Measurements from ENCODE around the gene SPTY2D1.
A peak's percentile ranks its signal among the peaks of the same experiment; 100 is the strongest.
"Not testable (repeated sequence)": the region's sequence is repeated elsewhere in the genome, so short reads cannot be mapped to it uniquely, and the experiment has no call there.

Gene SPTY2D1

GRCh38 chr11:18634140-18635032 lies at the start of gene SPTY2D1:
TSS of gene SPTY2D1 (minus strand) at chr11:18634342. CDS start at chr11:18634257, 85 bp downstream.
- peak within 1 kb of the TSS; percentile 92 for H3K27ac ChIP-seq (ENCODE audit: low read depth, low read length)
- H3K9ac ChIP-seq (ENCODE audit: low read length) = peak within 1 kb of the TSS; percentile 94
- H3K27me3 ChIP-seq (ENCODE audit: control insufficient read depth, insufficient read depth, low read length) = no peaks in the 10 kb centered on the region
- peaks cover 14% of the 10 kb centered on the region for H3K4me1 ChIP-seq (ENCODE audit: control insufficient read depth, insufficient read depth, low read length)
- H3K36me3 ChIP-seq (ENCODE audit: control insufficient read depth, insufficient read depth, low read length) = no peaks in the 10 kb centered on the region
- H3K4me3 ChIP-seq (ENCODE audit: low read length) = peak within 1 kb of the TSS; percentile 95

GRCh38 chr11:18682466-18682865 lies 48.3 kb upstream of the SPTY2D1 start:
- Histone ChIP-seq H3K27ac (ENCODE audit: low read depth, low read length) (no peak overlapping the region), H3K4me3 (ENCODE audit: low read length) (no peak overlapping the region), H3K36me3 (ENCODE audit: control insufficient read depth, insufficient read depth, low read length) (no peaks in the 10 kb centered on the region), H3K9ac (ENCODE audit: low read length) (no peak overlapping the region), H3K27me3 (ENCODE audit: control insufficient read depth, insufficient read depth, low read length) (no peaks in the 10 kb centered on the region), H3K4me1 (ENCODE audit: control insufficient read depth, insufficient read depth, low read length) (no peaks in the 10 kb centered on the region)

DNA sequence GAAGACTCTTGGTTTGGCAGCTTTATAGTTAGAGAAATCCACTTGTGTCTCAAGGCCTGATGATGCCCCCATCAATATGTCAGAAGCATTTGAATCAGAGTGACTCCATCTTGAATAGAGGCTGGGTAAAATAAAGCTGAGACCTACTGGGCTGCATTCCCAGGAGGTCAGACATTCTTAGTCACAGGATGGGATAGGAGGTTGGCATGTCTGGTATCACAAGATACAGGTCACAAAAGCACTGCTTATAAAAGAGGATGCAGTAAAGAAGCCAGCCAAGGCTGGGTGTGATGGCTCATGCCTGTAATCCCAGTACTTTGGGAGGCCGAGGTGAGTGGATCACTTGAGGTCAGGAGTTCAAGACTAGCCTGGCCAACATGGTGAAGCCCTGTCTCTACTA lies 47.8 kb upstream of the SPTY2D1 start:
- H3K4me1 ChIP-seq (ENCODE audit: control insufficient read depth, insufficient read depth, low read length); H3K9ac ChIP-seq (ENCODE audit: low read length); H3K27me3 ChIP-seq (ENCODE audit: control insufficient read depth, insufficient read depth, low read length); H3K36me3 ChIP-seq (ENCODE audit: control insufficient read depth, insufficient read depth, low read length); H3K4me3 ChIP-seq (ENCODE audit: low read length); H3K27ac ChIP-seq (ENCODE audit: low read depth, low read length): not testable (repeated sequence)

- no peak overlapping the region for H3K4me3 ChIP-seq (ENCODE audit: low read length)
- H3K27me3 ChIP-seq (ENCODE audit: control insufficient read depth, insufficient read depth, low read length) = no peaks in the 10 kb centered on the region
- H3K4me1 ChIP-seq (ENCODE audit: control insufficient read depth, insufficient read depth, low read length) = no peaks in the 10 kb centered on the region
- H3K9ac ChIP-seq (ENCODE audit: low read length) = no peak overlapping the region
- no peaks in the 10 kb centered on the region for H3K36me3 ChIP-seq (ENCODE audit: control insufficient read depth, insufficient read depth, low read length)
- no peak overlapping the region for H3K27ac ChIP-seq (ENCODE audit: low read depth, low read length)
These were observed 43.4 kb upstream of the SPTY2D1 start for GRCh38 chr11:18677560-18677959.

DNA sequence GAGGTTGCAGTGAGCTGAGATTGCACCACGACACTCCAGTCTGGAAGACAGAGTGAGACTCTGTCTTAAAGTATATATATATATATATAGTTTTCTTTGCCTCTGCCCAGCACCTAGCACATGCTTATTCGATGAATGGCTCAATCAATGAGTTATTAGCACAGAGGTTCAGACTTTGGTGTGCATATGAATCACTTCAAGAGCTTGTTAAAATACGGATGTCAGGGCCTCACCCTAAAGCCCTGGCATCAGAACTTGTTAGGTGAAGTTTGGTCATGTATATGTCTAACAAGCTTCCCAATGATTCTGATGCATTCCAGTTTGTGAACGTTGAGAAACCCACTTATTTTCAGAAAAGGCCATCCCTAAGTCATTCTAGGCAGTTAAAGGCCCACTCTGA lies 42.7 kb upstream of the SPTY2D1 start:
- H3K36me3 ChIP-seq (ENCODE audit: control insufficient read depth, insufficient read depth, low read length) = no peaks in the 10 kb centered on the region
- H3K27ac ChIP-seq (ENCODE audit: low read depth, low read length) = no peak overlapping the region
- no peak overlapping the region for H3K4me3 ChIP-seq (ENCODE audit: low read length)
- no peaks in the 10 kb centered on the region for H3K4me1 ChIP-seq (ENCODE audit: control insufficient read depth, insufficient read depth, low read length)
- H3K27me3 ChIP-seq (ENCODE audit: control insufficient read depth, insufficient read depth, low read length) = no peaks in the 10 kb centered on the region
- H3K9ac ChIP-seq (ENCODE audit: low read length) = no peak overlapping the region

DNA sequence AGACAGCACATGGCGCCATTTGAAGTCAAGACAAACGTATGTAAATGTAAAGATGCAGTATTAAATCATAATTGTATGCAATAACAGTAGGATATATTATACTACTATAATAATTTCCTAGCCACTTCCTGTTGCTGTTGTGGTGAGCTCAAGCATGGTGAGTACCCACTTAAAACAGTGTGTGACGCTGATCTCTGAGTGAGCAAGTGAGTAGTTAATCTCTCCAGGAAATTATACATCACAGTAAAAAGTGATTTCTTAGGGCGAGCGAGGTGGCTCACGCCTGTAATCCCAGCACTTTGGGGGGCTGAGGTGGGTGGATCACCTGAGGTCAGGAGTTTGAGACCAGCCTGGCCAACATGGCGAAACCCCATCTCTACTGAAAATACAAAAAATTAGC lies 38.1 kb upstream of the SPTY2D1 start:
- H3K4me1 ChIP-seq (ENCODE audit: control insufficient read depth, insufficient read depth, low read length); H3K9ac ChIP-seq (ENCODE audit: low read length); H3K4me3 ChIP-seq (ENCODE audit: low read length); H3K27ac ChIP-seq (ENCODE audit: low read depth, low read length); H3K27me3 ChIP-seq (ENCODE audit: control insufficient read depth, insufficient read depth, low read length); H3K36me3 ChIP-seq (ENCODE audit: control insufficient read depth, insufficient read depth, low read length): not testable (repeated sequence)

DNA sequence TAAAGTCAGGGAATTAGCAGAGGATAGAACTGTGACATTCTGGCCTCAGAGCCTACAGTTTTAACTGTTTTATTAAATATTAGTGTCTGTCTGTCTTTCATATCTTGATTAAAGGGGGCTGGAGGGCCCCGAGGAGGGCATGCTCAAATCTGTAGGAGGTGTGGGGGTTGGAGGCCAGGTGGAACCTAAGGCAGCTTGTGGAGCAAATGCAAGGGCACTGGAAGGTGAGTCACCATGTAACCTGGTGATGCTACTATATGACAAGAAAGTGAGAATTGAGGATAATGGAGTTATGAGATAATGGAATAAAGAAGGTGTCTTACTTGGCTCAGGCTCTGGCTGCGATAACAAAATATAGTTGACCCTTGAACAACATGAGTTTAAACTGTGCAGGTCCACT lies 37.1 kb upstream of the SPTY2D1 start:
- Histone ChIP-seq H3K27me3 (ENCODE audit: control insufficient read depth, insufficient read depth, low read length) (no peaks in the 10 kb centered on the region), H3K4me1 (ENCODE audit: control insufficient read depth, insufficient read depth, low read length) (no peaks in the 10 kb centered on the region), H3K4me3 (ENCODE audit: low read length) (no peak overlapping the region), H3K27ac (ENCODE audit: low read depth, low read length) (no peak overlapping the region), H3K9ac (ENCODE audit: low read length) (no peak overlapping the region), H3K36me3 (ENCODE audit: control insufficient read depth, insufficient read depth, low read length) (no peaks in the 10 kb centered on the region)

GRCh38 chr11:18669711-18670110 lies 35.6 kb upstream of the SPTY2D1 start:
- no peak overlapping the region for H3K9ac ChIP-seq (ENCODE audit: low read length)

GRCh38 chr11:18669219-18669596 lies 35.1 kb upstream of the SPTY2D1 start:
- H3K4me3 ChIP-seq (ENCODE audit: low read length) = no peak overlapping the region
- no peak overlapping the region for H3K9ac ChIP-seq (ENCODE audit: low read length)
- H3K36me3 ChIP-seq (ENCODE audit: control insufficient read depth, insufficient read depth, low read length) = no peaks in the 10 kb centered on the region
- H3K27me3 ChIP-seq (ENCODE audit: control insufficient read depth, insufficient read depth, low read length) = no peaks in the 10 kb centered on the region
- H3K27ac ChIP-seq (ENCODE audit: low read depth, low read length) = no peak overlapping the region
- no peaks in the 10 kb centered on the region for H3K4me1 ChIP-seq (ENCODE audit: control insufficient read depth, insufficient read depth, low read length)

More at GRCh38 chr11:18669711-18670110, 35.6 kb upstream of the SPTY2D1 start:
- H3K27ac ChIP-seq (ENCODE audit: low read depth, low read length) = no peak overlapping the region
- H3K4me3 ChIP-seq (ENCODE audit: low read length) = no peak overlapping the region
- H3K4me1 ChIP-seq (ENCODE audit: control insufficient read depth, insufficient read depth, low read length) = no peaks in the 10 kb centered on the region
- no peaks in the 10 kb centered on the region for H3K36me3 ChIP-seq (ENCODE audit: control insufficient read depth, insufficient read depth, low read length)
- H3K27me3 ChIP-seq (ENCODE audit: control insufficient read depth, insufficient read depth, low read length) = no peaks in the 10 kb centered on the region

GRCh38 chr11:18668131-18668530 lies 34.0 kb upstream of the SPTY2D1 start:
- H3K36me3 ChIP-seq (ENCODE audit: control insufficient read depth, insufficient read depth, low read length) = no peaks in the 10 kb centered on the region
- no peaks in the 10 kb centered on the region for H3K27me3 ChIP-seq (ENCODE audit: control insufficient read depth, insufficient read depth, low read length)
- H3K9ac ChIP-seq (ENCODE audit: low read length) = no peak overlapping the region
- H3K4me1 ChIP-seq (ENCODE audit: control insufficient read depth, insufficient read depth, low read length) = no peaks in the 10 kb centered on the region
- H3K27ac ChIP-seq (ENCODE audit: low read depth, low read length) = no peak overlapping the region
- H3K4me3 ChIP-seq (ENCODE audit: low read length) = no peak overlapping the region

- not testable (repeated sequence) for H3K9ac ChIP-seq (ENCODE audit: low read length); H3K4me3 ChIP-seq (ENCODE audit: low read length); H3K27ac ChIP-seq (ENCODE audit: low read depth, low read length); H3K27me3 ChIP-seq (ENCODE audit: control insufficient read depth, insufficient read depth, low read length); H3K36me3 ChIP-seq (ENCODE audit: control insufficient read depth, insufficient read depth, low read length); H3K4me1 ChIP-seq (ENCODE audit: control insufficient read depth, insufficient read depth, low read length)
These were observed 31.3 kb upstream of the SPTY2D1 start for GRCh38 chr11:18665353-18665872.

DNA sequence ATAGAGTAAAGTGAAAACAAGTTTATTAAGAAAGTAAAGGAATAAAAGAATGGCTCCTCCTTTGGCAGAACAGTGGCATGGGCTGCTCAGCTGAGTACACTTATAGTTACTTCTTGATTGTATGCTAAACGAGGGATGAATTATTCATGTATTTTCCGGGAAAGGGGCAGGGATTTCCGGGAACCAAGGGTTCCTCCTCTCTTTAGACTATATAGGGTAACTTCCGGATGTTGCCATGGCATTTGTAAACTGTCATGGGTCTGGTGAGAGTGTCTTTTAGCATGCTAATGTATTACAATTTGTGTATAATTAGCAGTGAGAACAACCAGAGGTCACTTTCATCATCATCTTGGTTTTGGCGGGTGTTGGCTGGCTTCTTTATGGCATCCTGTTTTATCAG lies 23.5 kb upstream of the SPTY2D1 start:
- no peaks in the 10 kb centered on the region for H3K36me3 ChIP-seq (ENCODE audit: control insufficient read depth, insufficient read depth, low read length)

More for the DNA sequence above, 23.5 kb upstream of the SPTY2D1 start:
- no peak overlapping the region for H3K27ac ChIP-seq (ENCODE audit: low read depth, low read length)
- no peak overlapping the region for H3K9ac ChIP-seq (ENCODE audit: low read length)
- no peak overlapping the region for H3K4me3 ChIP-seq (ENCODE audit: low read length)
- H3K27me3 ChIP-seq (ENCODE audit: control insufficient read depth, insufficient read depth, low read length) = no peaks in the 10 kb centered on the region
- no peaks in the 10 kb centered on the region for H3K4me1 ChIP-seq (ENCODE audit: control insufficient read depth, insufficient read depth, low read length)

Measured in rectal smooth muscle tissue (tissue), 1 donor.